Muscle of arm (tissue), 14 donors: Measurements from ENCODE around the gene PLEKHA6. TPM values are rescaled to one million over a fixed set of nuclear protein-coding genes. Genes with fewer than 3 reads are reported as not detected.

ENCODE experiments used
- DNase-seq: peaks from one replicate; pipeline ENCODE4 v3.0.0-alpha.2; 2013
- long read RNA-seq, 11 donors: transcript quantifications; one replicate each; lab custom pipeline, GENCODE V29; 2026
- polyA plus RNA-seq, 12 donors: library from polyadenylated mRNA; unstranded; fragments of 120-200 nt; gene quantifications; one replicate each; pipeline ENCODE4 v1.2.1, GENCODE V29; 2013; ENCODE audit not compliant: insufficient read length in 12 of 12

Gene PLEKHA6
- 10 to 100 TPM in 2 of 12 donors, 1 to 10 TPM in 9, not detected in 1; 2.2 to 18.5 (median 4.3) TPM for polyA plus RNA-seq
- long read RNA-seq, donor 1, partial matches to known transcripts = 14 of 21 reads
- long read RNA-seq, donor 1, other reads (novel, unspliced or antisense) = 0 of 21 reads
- long read RNA-seq, donor 2 = 0 reads
- long read RNA-seq, donor 3 = 0 reads
- long read RNA-seq, donor 4 = 0 reads
- long read RNA-seq, donor 5 = 0 reads
- long read RNA-seq, donor 6 = 0 reads
- long read RNA-seq, donor 7 = 0 reads
- long read RNA-seq, donor 8 = 0 reads
- long read RNA-seq, donor 9 = 0 reads
- long read RNA-seq, donor 10 = 0 reads
- long read RNA-seq, donor 11 = 0 reads

GRCh38 chr1:204359474-204360255 lies at the start of gene PLEKHA6:
PLEKHA6 (minus strand) TSS chr1:204359929; CDS start chr1:204273727, 86,202 bp downstream.
- no peak for DNase-seq

GRCh38 chr1:204409123-204409522 lies 49.4 kb upstream of the PLEKHA6 start:
- no peak for DNase-seq

GRCh38 chr1:204408602-204409001 lies 48.9 kb upstream of the PLEKHA6 start:
- no peak for DNase-seq

GRCh38 chr1:204408074-204408507 lies 48.4 kb upstream of the PLEKHA6 start:
- DNase-seq = peak; percentile 59

- DNase-seq = no peak
Measured at GRCh38 chr1:204407295-204407971, 47.7 kb upstream of the PLEKHA6 start.

GRCh38 chr1:204406621-204407020 lies 46.9 kb upstream of the PLEKHA6 start:
- no peak for DNase-seq

- no peak for DNase-seq
Measured at GRCh38 chr1:204405988-204406387, 46.3 kb upstream of the PLEKHA6 start.

- DNase-seq = no peak
Measured at GRCh38 chr1:204404629-204405028, 44.9 kb upstream of the PLEKHA6 start.

- DNase-seq = no peak
Measured at GRCh38 chr1:204402391-204402790, 42.7 kb upstream of the PLEKHA6 start.

GRCh38 chr1:204401730-204402129 lies 42.0 kb upstream of the PLEKHA6 start:
- DNase-seq = no peak

- DNase-seq = no peak
Measured at GRCh38 chr1:204400882-204401510, 41.3 kb upstream of the PLEKHA6 start.

GRCh38 chr1:204398197-204399125 lies 38.7 kb upstream of the PLEKHA6 start:
- DNase-seq = peak; percentile 52

- no peak for DNase-seq
Measured at GRCh38 chr1:204396015-204396583, 36.4 kb upstream of the PLEKHA6 start.

GRCh38 chr1:204391629-204392028 lies 31.9 kb upstream of the PLEKHA6 start:
- DNase-seq = no peak

- DNase-seq = no peak
Measured at GRCh38 chr1:204390751-204391466, 31.2 kb upstream of the PLEKHA6 start.

- no peak for DNase-seq
Measured at GRCh38 chr1:204385727-204386126, 26.0 kb upstream of the PLEKHA6 start.

- DNase-seq = no peak
Measured at GRCh38 chr1:204384636-204385352, 25.1 kb upstream of the PLEKHA6 start.

GRCh38 chr1:204383163-204383904 lies 23.6 kb upstream of the PLEKHA6 start:
- DNase-seq = no peak
